ENCODE results near the gene NLRP6.
"Not testable (repeated sequence)": the region's sequence is repeated elsewhere in the genome, so short reads cannot be mapped to it uniquely, and the experiment has no call there.

Gene NLRP6

GRCh38 chr11:324593-325517 lies 46.6 kb downstream of the NLRP6 start:
- not testable (repeated sequence) for DNase-seq (ENCODE audit: low read depth in 2 of 2)

- no peak for DNase-seq (ENCODE audit: low read depth in 2 of 2)
Observed at GRCh38 chr11:325796-326591, 47.8 kb downstream of the NLRP6 start.

- DNase-seq (ENCODE audit: low read depth in 2 of 2), result no peak
Observed at GRCh38 chr11:326592-326841, 48.3 kb downstream of the NLRP6 start.

- peak in 1 of 2 donors; percentile 57 for DNase-seq (ENCODE audit: low read depth in 2 of 2)
Observed at GRCh38 chr11:326842-327580, 48.8 kb downstream of the NLRP6 start.

GRCh38 chr11:327581-327923 lies 49.3 kb downstream of the NLRP6 start:
- no peak for DNase-seq (ENCODE audit: low read depth in 2 of 2)

GRCh38 chr11:328012-328411 lies 49.8 kb downstream of the NLRP6 start:
- DNase-seq (ENCODE audit: low read depth in 2 of 2), result no peak

GRCh38 chr11:328516-329100 lies 50.4 kb downstream of the NLRP6 start:
- DNase-seq (ENCODE audit: low read depth in 2 of 2), result not testable (repeated sequence)

- DNase-seq (ENCODE audit: low read depth in 2 of 2), result no peak
Observed at GRCh38 chr11:329886-330253, 51.7 kb downstream of the NLRP6 start.

- DNase-seq (ENCODE audit: low read depth in 2 of 2), result no peak
Observed at GRCh38 chr11:330307-330693, 52.1 kb downstream of the NLRP6 start.

- no peak for DNase-seq (ENCODE audit: low read depth in 2 of 2)
Observed at GRCh38 chr11:330694-331357, 52.6 kb downstream of the NLRP6 start.

- no peak for DNase-seq (ENCODE audit: low read depth in 2 of 2)
Observed at GRCh38 chr11:331358-332060, 53.3 kb downstream of the NLRP6 start.

- no peak for DNase-seq (ENCODE audit: low read depth in 2 of 2)
Observed at GRCh38 chr11:332651-333480, 54.7 kb downstream of the NLRP6 start.

- DNase-seq (ENCODE audit: low read depth in 2 of 2), result not testable (repeated sequence)
Observed at GRCh38 chr11:333616-334263, 55.5 kb downstream of the NLRP6 start.

GRCh38 chr11:334264-334994 lies 56.2 kb downstream of the NLRP6 start:
- DNase-seq (ENCODE audit: low read depth in 2 of 2), result no peak
